MM.1S (cell line): ENCODE measurements around the gene COQ10B.

Source experiments
- EZH2 ChIP-seq: fragments of 300-600 bp; sonication (generic); optimal IDR thresholded peaks from 2 replicates; pipeline ENCODE3; 2017; ENCODE audit warnings: low read depth, mild to moderate bottlenecking, antibody characterized with exemption, low read length, mixed read lengths
- EZH2phosphoT487 ChIP-seq: fragments of 300-600 bp; sonication (generic); IDR thresholded peaks from 2 replicates; pipeline ENCODE4 v1.6.1; 2018; ENCODE audit warnings: antibody characterized with exemption, low read length
- TF ChIP-seq, protein P1 (sequence below): fragments of 300-600 bp; sonication (generic); IDR thresholded peaks from 2 replicates; pipeline ENCODE4 v1.5.1; 2016; ENCODE audit warnings: antibody characterized with exemption, low read length, mixed read lengths

DNA sequence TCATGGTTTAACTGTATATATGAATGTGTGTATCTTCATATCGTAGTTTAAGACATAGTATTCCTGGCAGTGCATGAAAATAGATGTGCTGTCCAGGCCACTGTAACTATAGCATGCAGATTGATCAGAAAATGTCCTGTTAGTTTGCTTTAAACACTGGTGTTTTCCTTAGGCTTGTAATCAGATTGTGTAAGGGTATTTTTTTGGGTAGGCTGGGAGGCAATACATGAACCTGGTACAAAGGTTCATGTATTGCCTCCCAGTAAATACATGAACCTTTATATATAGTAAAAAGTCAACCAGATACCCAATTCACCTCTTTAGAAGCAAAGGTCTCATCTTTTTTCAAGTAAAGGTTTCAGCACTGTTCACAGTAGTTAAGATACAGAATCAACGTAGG, 1.6 kb downstream of the COQ10B start:
- TF ChIP-seq, protein P1, sequence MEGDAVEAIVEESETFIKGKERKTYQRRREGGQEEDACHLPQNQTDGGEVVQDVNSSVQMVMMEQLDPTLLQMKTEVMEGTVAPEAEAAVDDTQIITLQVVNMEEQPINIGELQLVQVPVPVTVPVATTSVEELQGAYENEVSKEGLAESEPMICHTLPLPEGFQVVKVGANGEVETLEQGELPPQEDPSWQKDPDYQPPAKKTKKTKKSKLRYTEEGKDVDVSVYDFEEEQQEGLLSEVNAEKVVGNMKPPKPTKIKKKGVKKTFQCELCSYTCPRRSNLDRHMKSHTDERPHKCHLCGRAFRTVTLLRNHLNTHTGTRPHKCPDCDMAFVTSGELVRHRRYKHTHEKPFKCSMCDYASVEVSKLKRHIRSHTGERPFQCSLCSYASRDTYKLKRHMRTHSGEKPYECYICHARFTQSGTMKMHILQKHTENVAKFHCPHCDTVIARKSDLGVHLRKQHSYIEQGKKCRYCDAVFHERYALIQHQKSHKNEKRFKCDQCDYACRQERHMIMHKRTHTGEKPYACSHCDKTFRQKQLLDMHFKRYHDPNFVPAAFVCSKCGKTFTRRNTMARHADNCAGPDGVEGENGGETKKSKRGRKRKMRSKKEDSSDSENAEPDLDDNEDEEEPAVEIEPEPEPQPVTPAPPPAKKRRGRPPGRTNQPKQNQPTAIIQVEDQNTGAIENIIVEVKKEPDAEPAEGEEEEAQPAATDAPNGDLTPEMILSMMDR = no peak
- no peak for TF ChIP-seq EZH2
- no peak for TF ChIP-seq EZH2phosphoT487
